ENCODE data around the gene LRBA. TPM values are rescaled to one million over a fixed set of nuclear protein-coding genes. Genes with fewer than 3 reads are reported as not detected.
"Not testable (repeated sequence)": the region's sequence is repeated elsewhere in the genome, so short reads cannot be mapped to it uniquely, and the experiment has no call there.

LRBA gene
- total RNA-seq, 2 donors from 2014 or later: 55.5 to 77.7 TPM

- no peak for DNase-seq
- Histone ChIP-seq H3K4me3 (no peak overlapping the region), H3K4me1 (no peaks in the 10 kb centered on the region), H3K9me3 (no peaks in the 10 kb centered on the region), H3K27ac (no peak overlapping the region), H3K9ac (ENCODE audit: low read depth in 2 of 2, low read length in 2 of 2) (no peak overlapping the region), H3K27me3 (no peaks in the 10 kb centered on the region), H3K36me3 (no peaks in the 10 kb centered on the region)
- intact Hi-C loops (cut with DNase I): no loop called here
- no peak for TF ChIP-seq CTCF (IDR thresholded peaks at IDR 0.05)
Measured at GRCh38 chr4:150679018-150679764, 335.9 kb downstream of the LRBA start.

- intact Hi-C loops (cut with DNase I): no loop called here
- no peak overlapping the region for H3K9ac ChIP-seq (ENCODE audit: low read depth in 2 of 2, low read length in 2 of 2)
- no peak overlapping the region for H3K4me3 ChIP-seq
- H3K4me1 ChIP-seq: no peaks in the 10 kb centered on the region
- H3K9me3 ChIP-seq: no peaks in the 10 kb centered on the region
- no peaks in the 10 kb centered on the region for H3K36me3 ChIP-seq
- no peak overlapping the region for H3K27ac ChIP-seq
- no peaks in the 10 kb centered on the region for H3K27me3 ChIP-seq
- no peak for TF ChIP-seq CTCF (IDR thresholded peaks at IDR 0.05)
- no peak for DNase-seq
Measured at GRCh38 chr4:150673793-150674192, 341.3 kb downstream of the LRBA start.

- H3K27me3 ChIP-seq: no peaks in the 10 kb centered on the region
- no peaks in the 10 kb centered on the region for H3K4me1 ChIP-seq
- H3K9ac ChIP-seq (ENCODE audit: low read depth in 2 of 2, low read length in 2 of 2): no peak overlapping the region
- no peaks in the 10 kb centered on the region for H3K9me3 ChIP-seq
- H3K27ac ChIP-seq: no peak overlapping the region
- TF ChIP-seq CTCF (IDR thresholded peaks at IDR 0.05): no peak
- H3K4me3 ChIP-seq: no peak overlapping the region
- DNase-seq: no peak
- intact Hi-C loops (cut with DNase I): no loop called here
- H3K36me3 ChIP-seq: no peaks in the 10 kb centered on the region
Measured at GRCh38 chr4:150668824-150669223, 346.3 kb downstream of the LRBA start.

- Histone ChIP-seq H3K36me3 (no peaks in the 10 kb centered on the region), H3K9ac (ENCODE audit: low read depth in 2 of 2, low read length in 2 of 2) (no peak overlapping the region), H3K27me3 (no peaks in the 10 kb centered on the region), H3K4me3 (no peak overlapping the region), H3K9me3 (no peaks in the 10 kb centered on the region), H3K27ac (no peak overlapping the region), H3K4me1 (no peaks in the 10 kb centered on the region)
- no peak for TF ChIP-seq CTCF (IDR thresholded peaks at IDR 0.05)
- no peak for DNase-seq
- intact Hi-C loops (cut with DNase I): no loop called here
Measured at GRCh38 chr4:150664935-150665334, 350.1 kb downstream of the LRBA start.

- H3K36me3 ChIP-seq: no peaks in the 10 kb centered on the region
- no peaks in the 10 kb centered on the region for H3K4me1 ChIP-seq
- H3K9me3 ChIP-seq: no peaks in the 10 kb centered on the region
- H3K9ac ChIP-seq (ENCODE audit: low read depth in 2 of 2, low read length in 2 of 2): no peak overlapping the region
- no peak for DNase-seq
- no peaks in the 10 kb centered on the region for H3K27me3 ChIP-seq
- H3K4me3 ChIP-seq: no peak overlapping the region
- intact Hi-C loops (cut with DNase I): no loop called here
- H3K27ac ChIP-seq: no peak overlapping the region
- no peak for TF ChIP-seq CTCF (IDR thresholded peaks at IDR 0.05)
Measured at GRCh38 chr4:150662686-150663085, 352.4 kb downstream of the LRBA start.

GRCh38 chr4:150661551-150661950, 353.5 kb downstream of the LRBA start:
- intact Hi-C loops (cut with DNase I); H3K4me1 ChIP-seq; H3K27ac ChIP-seq; H3K9me3 ChIP-seq; H3K36me3 ChIP-seq; H3K27me3 ChIP-seq; H3K9ac ChIP-seq (ENCODE audit: low read depth in 2 of 2, low read length in 2 of 2); DNase-seq; H3K4me3 ChIP-seq: not testable (repeated sequence)

- DNase-seq; H3K27ac ChIP-seq; H3K36me3 ChIP-seq; intact Hi-C loops (cut with DNase I); H3K9ac ChIP-seq (ENCODE audit: low read depth in 2 of 2, low read length in 2 of 2); H3K4me3 ChIP-seq; H3K27me3 ChIP-seq; H3K4me1 ChIP-seq; H3K9me3 ChIP-seq: not testable (repeated sequence)
Measured at GRCh38 chr4:150658258-150658657, 356.8 kb downstream of the LRBA start.

All from colonic mucosa (tissue), 4 donors.